Ovary (tissue), 9 donors: Measurements from ENCODE around the gene GPR35. TPM values are rescaled to one million over a fixed set of nuclear protein-coding genes. Genes with fewer than 3 reads are reported as not detected.
A peak's percentile ranks its signal among the peaks of the same experiment; 100 is the strongest.

Experiments used
- DNase-seq, 5 donors: peaks; one replicate each; pipeline ENCODE4 v3.0.0-alpha.2; 2019 to 2020
- H3K27ac ChIP-seq, 2 donors: fragments of 200-600 bp; one replicate each; pipeline versions ENCODE4 v1.5.1 to v1.8.0; 2019 to 2022
- H3K27me3 ChIP-seq: fragments of 200-600 bp; one replicate; pipeline ENCODE4 v1.8.0; 2022
- H3K36me3 ChIP-seq: fragments of 200-600 bp; sonication (generic); one replicate; pipeline ENCODE4 v1.5.1; 2019
- H3K4me1 ChIP-seq: one replicate; pipeline ENCODE4 v1.8.1; 2013; ENCODE audit warnings: mild to moderate bottlenecking, moderate library complexity; ENCODE audit not compliant: insufficient read depth
- H3K4me3 ChIP-seq: fragments of 200-600 bp; sonication (generic); one replicate; pipeline ENCODE4 v1.5.1; 2017
- H3K9me3 ChIP-seq, 2 donors: fragments of 200-600 bp in 1 of 2; sonication (generic) in 1 of 2; one replicate each; pipeline versions ENCODE4 v1.5.1 to v1.8.1; 2013 to 2019; ENCODE audit warnings: mild to moderate bottlenecking in 1 of 2, moderate library complexity in 1 of 2
- EP300 ChIP-seq: sonication (generic); formaldehyde crosslinking; IDR thresholded peaks from one replicate; pipeline ENCODE4 v1.6.1; 2017; ENCODE audit warnings: antibody characterized with exemption
- POLR2A ChIP-seq: fragments of 450-650 bp; IDR thresholded peaks from one replicate; pipeline ENCODE4 v1.6.1; 2017; ENCODE audit warnings: antibody characterized with exemption, mild to moderate bottlenecking, moderate library complexity
- WGBS, 3 donors: extraction: QIAGEN DNeasy Blood & Tissue Kit in 1 of 3; methylation state at CpG; one replicate each; pipeline versions ENCODE4 v1.1.5 to v1.1.7; 2013 to 2017; 5-methylcytosine and 5-hydroxymethylcytosine counted together
- intact Hi-C, 4 donors: fragments of 100-400 bp; cut with DNase I; formaldehyde crosslinking; loops; one replicate each; pipeline versions ENCODE4 v1.11.0 to v1.15.1; 2022 to 2023
- polyA plus RNA-seq, 2 donors: library from polyadenylated mRNA; stranded (reverse); fragments of 200-250 nt in 1 of 2; fragments of 350-450 nt in 1 of 2; fragmentation: Illumina TruSeq in 1 of 2; extraction: RNeasy Lipid Tissue Mini Kit (QIAGEN cat#74804) in 1 of 2; gene quantifications; one replicate each; pipeline ENCODE4 v1.2.3, GENCODE V29; 2013 to 2014
- total RNA-seq, 7 donors: library from RNA; depleted of rRNA in 2 of 7; stranded (reverse); fragments of >200 nt in 2 of 7; fragmentation: NEBNext Ultra II Directional in 3 of 7; extraction: Animal tissue kit (Norgen Biotek cat#: 25700) in 3 of 7; gene quantifications; one replicate each; pipeline versions ENCODE4 v1.1.0 to v1.2.4, GENCODE V29; 2016 to 2023
- TF ChIP-seq, protein P1 (sequence below), 3 donors: fragments of 450-650 bp in 2 of 3; fragments of 200-600 bp in 1 of 3; IDR thresholded peaks; one replicate each; pipeline versions ENCODE4 v1.5.1 to v1.8.0; 2016 to 2022; ENCODE audit warnings: antibody characterized with exemption in 3 of 3, mild to moderate bottlenecking in 1 of 3
- donor health status: DM: no; HTN: no; CAD: no; lungs with moderate emphysema.
- donor health status: DM: no; HTN: no; CAD: no.
- donor health status: Bipolar disorder and iron deficiency.
- donor health status: DM: yes; HTN: yes; CAD: no.
- donor health status: DM: no; HTN: no; CAD: no.
- donor health status: DM: yes; HTN: yes; CAD: no.

The GPR35 gene
- total and polyA plus RNA-seq, 9 donors: 0.27 to 4.2 (median 2.4) TPM

- 84 to 91% (median 87%) methylated on average over 16 to 17 of the region's 17 CpGs for WGBS, 3 donors
- DNase-seq: peak in 3 of 5 donors; percentile 7 to 17 (median 11)
Measured at GRCh38 chr2:240627736-240628506, 2.6 kb downstream of the GPR35 start.

GRCh38 chr2:240628507-240628807 is 3.2 kb downstream of the GPR35 start:
- Histone ChIP-seq H3K4me3 (no peak overlapping the region), H3K4me1 (no peaks in the 10 kb centered on the region), H3K27ac (no peak overlapping the region), H3K9me3 (no peaks in the 10 kb centered on the region), H3K27me3 (no peaks in the 10 kb centered on the region), H3K36me3 (no peaks in the 10 kb centered on the region)
- TF ChIP-seq, protein P1, sequence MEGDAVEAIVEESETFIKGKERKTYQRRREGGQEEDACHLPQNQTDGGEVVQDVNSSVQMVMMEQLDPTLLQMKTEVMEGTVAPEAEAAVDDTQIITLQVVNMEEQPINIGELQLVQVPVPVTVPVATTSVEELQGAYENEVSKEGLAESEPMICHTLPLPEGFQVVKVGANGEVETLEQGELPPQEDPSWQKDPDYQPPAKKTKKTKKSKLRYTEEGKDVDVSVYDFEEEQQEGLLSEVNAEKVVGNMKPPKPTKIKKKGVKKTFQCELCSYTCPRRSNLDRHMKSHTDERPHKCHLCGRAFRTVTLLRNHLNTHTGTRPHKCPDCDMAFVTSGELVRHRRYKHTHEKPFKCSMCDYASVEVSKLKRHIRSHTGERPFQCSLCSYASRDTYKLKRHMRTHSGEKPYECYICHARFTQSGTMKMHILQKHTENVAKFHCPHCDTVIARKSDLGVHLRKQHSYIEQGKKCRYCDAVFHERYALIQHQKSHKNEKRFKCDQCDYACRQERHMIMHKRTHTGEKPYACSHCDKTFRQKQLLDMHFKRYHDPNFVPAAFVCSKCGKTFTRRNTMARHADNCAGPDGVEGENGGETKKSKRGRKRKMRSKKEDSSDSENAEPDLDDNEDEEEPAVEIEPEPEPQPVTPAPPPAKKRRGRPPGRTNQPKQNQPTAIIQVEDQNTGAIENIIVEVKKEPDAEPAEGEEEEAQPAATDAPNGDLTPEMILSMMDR (IDR thresholded peaks at IDR 0.05): no peak
- no peak for TF ChIP-seq EP300
- TF ChIP-seq POLR2A: no peak
- intact Hi-C loops: no loop called here
- peak in 3 of 5 donors; percentile 1 to 22 (median 8) for DNase-seq
- WGBS, 3 donors: 70 to 84% (median 84%) methylated on average over 6 to 7 of the region's 7 CpGs

More at GRCh38 chr2:240627736-240628506, 2.6 kb downstream of the GPR35 start:
- TF ChIP-seq, protein P1 (IDR thresholded peaks at IDR 0.05): no peak
- no peak for TF ChIP-seq EP300
- TF ChIP-seq POLR2A: no peak
- Histone ChIP-seq H3K36me3 (no peaks in the 10 kb centered on the region), H3K27me3 (no peaks in the 10 kb centered on the region), H3K27ac (no peak overlapping the region), H3K9me3 (no peaks in the 10 kb centered on the region), H3K4me3 (no peak overlapping the region), H3K4me1 (no peaks in the 10 kb centered on the region)
- intact Hi-C loops: no loop called here

DNA sequence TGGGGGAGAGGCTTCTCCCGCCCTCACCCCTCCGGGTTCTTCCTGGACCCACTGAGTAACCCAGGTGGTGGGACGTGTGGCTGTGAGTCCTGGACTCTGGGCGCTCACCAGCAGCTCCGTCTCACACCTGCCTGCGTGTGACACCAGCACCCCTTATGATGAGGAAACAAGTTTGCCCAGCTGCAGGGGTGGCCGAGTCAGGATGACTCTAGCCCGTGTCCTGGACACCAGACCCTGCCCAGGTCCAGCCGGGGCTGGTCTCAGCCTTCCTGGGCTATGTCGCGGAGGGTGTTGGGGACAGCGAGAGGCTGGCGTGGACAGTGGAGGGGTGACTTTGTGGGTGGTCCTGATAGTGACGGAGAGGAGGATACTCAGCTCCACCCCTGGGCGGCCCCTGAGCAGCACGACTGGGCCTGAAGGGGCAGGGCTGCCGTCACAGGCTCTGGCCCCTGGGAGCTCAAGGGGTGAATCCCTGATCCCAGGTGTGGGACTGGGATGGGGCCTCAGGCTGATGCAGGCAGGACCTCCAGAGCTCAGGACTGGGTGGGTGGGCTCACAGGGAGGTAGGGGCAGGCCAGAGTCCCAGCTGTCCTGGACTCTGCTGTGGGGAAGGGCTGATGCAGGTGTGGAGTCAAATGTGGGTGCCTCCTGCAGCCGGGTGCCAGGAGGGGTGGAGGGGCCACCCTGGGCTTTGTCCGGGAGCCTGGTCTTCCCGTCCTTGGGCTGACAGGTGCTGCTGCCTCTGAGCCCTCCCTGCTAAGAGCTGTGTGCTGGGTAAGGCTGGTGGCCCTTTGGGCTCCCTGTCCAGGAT is 3.7 kb downstream of the GPR35 start:
- intact Hi-C loops: no loop called here
- H3K4me3 ChIP-seq: no peak overlapping the region
- DNase-seq: peak in 3 of 5 donors; percentile 5 to 16 (median 8)
- no peaks in the 10 kb centered on the region for H3K4me1 ChIP-seq
- WGBS, 3 donors: 37 to 65% (median 60%) methylated on average over 19 to 20 of the region's 20 CpGs
- H3K36me3 ChIP-seq: no peaks in the 10 kb centered on the region
- no peaks in the 10 kb centered on the region for H3K9me3 ChIP-seq
- TF ChIP-seq, protein P1 (IDR thresholded peaks at IDR 0.05): no peak
- TF ChIP-seq POLR2A (no peak), EP300 (no peak)
- H3K27me3 ChIP-seq: no peaks in the 10 kb centered on the region
- no peak overlapping the region for H3K27ac ChIP-seq

- no peak overlapping the region for H3K4me3 ChIP-seq
- no peaks in the 10 kb centered on the region for H3K9me3 ChIP-seq
- no peak for DNase-seq
- no peaks in the 10 kb centered on the region for H3K36me3 ChIP-seq
- H3K4me1 ChIP-seq: no peaks in the 10 kb centered on the region
- WGBS, 3 donors: 60 to 67% (median 67%) methylated on average over 5 of the region's 5 CpGs
- intact Hi-C loops: no loop called here
- H3K27ac ChIP-seq: no peak overlapping the region
- TF ChIP-seq POLR2A: no peak
- no peak for TF ChIP-seq EP300
- TF ChIP-seq, protein P1 (IDR thresholded peaks at IDR 0.05): no peak
- H3K27me3 ChIP-seq: no peaks in the 10 kb centered on the region
Measured at GRCh38 chr2:240629619-240629967, 4.3 kb downstream of the GPR35 start.
